K562 (cell line): ENCODE results near the gene BMPER. TPM values are rescaled to one million over a fixed set of nuclear protein-coding genes. Genes with fewer than 3 reads are reported as not detected.

Experiments used
- ATAC-seq: fragments of 200-7000 bp; cut with Tn5 transposase; 3 replicates; pipeline ENCODE4 v1.9.1; 2020; ENCODE audit warnings: moderate library complexity
- BruUV-seq: library from RNA; stranded (reverse); fragments of 400-500 nt; replicated peaks from 2 replicates; lab custom pipeline; 2021; lab: Mats Ljungman, UMichigan
- CTCF ChIA-PET: fragments of 300-600 bp; formaldehyde crosslinking; extraction: SDS; loops from one replicate; lab custom pipeline; 2021; ENCODE audit warnings: low intra/inter-chr PET ratio; lab: Yijun Ruan, JAX
- POLR2A ChIA-PET: fragments of 300-600, 350-650 bp; sonication (Branson Sonifier 250); formaldehyde crosslinking; extraction: SDS; loops from one replicate; lab custom pipeline; 2021; ENCODE audit warnings: antibody characterized with exemption, inconsistent platforms; lab: Yijun Ruan, JAX
- DNase-seq, 4 experiments: peaks; one replicate each; pipeline versions ENCODE4 v3.0.0 to v3.0.0-alpha.2; 2011 to 2018; ENCODE audit warnings: low spot score in 3 of 4, mixed read lengths in 3 of 4; ENCODE audit errors: extremely low read depth in 1 of 4
- FAIRE-seq: peaks from 2 replicates; lab custom pipeline; 2011; peaks lifted over from hg19 to GRCh38; lab: Jason Lieb, UNC
- H2AFZ ChIP-seq: 2 replicates; pipeline ENCODE4 v1.6.0; 2011; ENCODE audit warnings: low read depth, low read length, control low read depth, inconsistent platforms
- H3K27ac ChIP-seq: fragments of 200-600 bp; 3 replicates; pipeline ENCODE4 v1.8.0; 2011; ENCODE audit warnings: low read depth, mild to moderate bottlenecking, control low read depth, inconsistent platforms, low read length, moderate library complexity, mixed read lengths; ENCODE audit errors: extremely low read depth
- H3K27me3 ChIP-seq, 2 experiments: fragments of 300-600 bp in 1 of 2; 2 replicates in 1 of 2; 3 replicates in 1 of 2; pipeline versions ENCODE4 v1.6.0 to v1.8.0; 2011; ENCODE audit warnings: inconsistent platforms in 2 of 2, low read length in 2 of 2, mild to moderate bottlenecking in 1 of 2, mixed read lengths in 1 of 2, moderate library complexity in 1 of 2; ENCODE audit not compliant: control insufficient read depth in 2 of 2, insufficient read depth in 2 of 2
- H3K36me3 ChIP-seq: fragments of 300-600 bp; 3 replicates; pipeline ENCODE4 v1.8.0; 2011; ENCODE audit warnings: mild to moderate bottlenecking, low read length, inconsistent platforms; ENCODE audit not compliant: control insufficient read depth, insufficient read depth
- H3K4me1 ChIP-seq, 2 experiments: fragments of 200-600 bp in 1 of 2; replicated peaks in 1 of 2; 2 replicates in 1 of 2; 3 replicates in 1 of 2; pipeline versions ENCODE4 v1.5.1 to v1.8.0; 2011; ENCODE audit warnings: inconsistent platforms in 2 of 2, low read length in 2 of 2, mild to moderate bottlenecking in 1 of 2, mixed read lengths in 1 of 2, moderate library complexity in 1 of 2; ENCODE audit not compliant: control insufficient read depth in 2 of 2, insufficient read depth in 2 of 2
- H3K4me2 ChIP-seq: 2 replicates; pipeline ENCODE4 v1.6.1; 2011; ENCODE audit warnings: low read length, control low read depth, inconsistent platforms, mixed read lengths; ENCODE audit not compliant: insufficient read depth
- H3K4me3 ChIP-seq: fragments of 200-600 bp; sonication (generic), shearing (Covaris generic); 2 replicates; pipeline ENCODE4 v1.5.1; 2016; ENCODE audit warnings: control low read depth, inconsistent platforms
- H3K79me2 ChIP-seq: fragments of 200-600 bp; 3 replicates; pipeline ENCODE4 v1.8.0; 2011; ENCODE audit warnings: low read length, inconsistent platforms; ENCODE audit not compliant: control insufficient read depth, insufficient read depth
- H3K9ac ChIP-seq, 2 experiments: 2 replicates each; pipeline versions ENCODE4 v1.6.0 to v1.6.1; 2011; ENCODE audit warnings: low read depth in 2 of 2, low read length in 2 of 2, control low read depth in 1 of 2, inconsistent platforms in 1 of 2, mild to moderate bottlenecking in 1 of 2, mixed read lengths in 1 of 2; ENCODE audit not compliant: insufficient read depth in 1 of 2
- H3K9me1 ChIP-seq: one replicate; pipeline ENCODE4 v1.6.0; 2011; ENCODE audit warnings: inconsistent platforms, mild to moderate bottlenecking, low read length, moderate library complexity; ENCODE audit not compliant: control insufficient read depth, insufficient read depth
- H3K9me3 ChIP-seq: replicated peaks from 2 replicates; pipeline ENCODE4 v1.5.1; 2011; ENCODE audit warnings: low read depth, low read length, inconsistent platforms; ENCODE audit not compliant: control insufficient read depth, insufficient read depth
- H4K20me1 ChIP-seq: replicated peaks from 2 replicates; pipeline ENCODE4 v1.6.1; 2011; ENCODE audit warnings: low read length, inconsistent platforms, mixed read lengths; ENCODE audit not compliant: control insufficient read depth, insufficient read depth
- BRF1 ChIP-seq: IDR thresholded peaks from 3 replicates; pipeline ENCODE4 v1.6.1; 2011; ENCODE audit warnings: borderline replicate concordance, mild to moderate bottlenecking; ENCODE audit not compliant: insufficient read length; ENCODE audit errors: extremely low read depth
- CTCF ChIP-seq, 3 experiments: IDR thresholded peaks in 2 of 3; conservative IDR thresholded peaks in 1 of 3; 2 replicates each; pipeline ENCODE4 v1.5.1; 2011 to 2012; ENCODE audit warnings: low read length in 3 of 3, mild to moderate bottlenecking in 3 of 3, control low read depth in 2 of 3, improper control_type of control experiment in 1 of 3, inconsistent platforms in 1 of 3, low read depth in 1 of 3, mixed read lengths in 1 of 3, moderate library complexity in 1 of 3; ENCODE audit not compliant: insufficient read depth in 2 of 3
- GATAD2A ChIP-seq: fragments of 450-650 bp; IDR thresholded peaks from 2 replicates; pipeline ENCODE4 v1.6.1; 2017
- MLX ChIP-seq, 2 experiments: fragments of 450-650 bp in 1 of 2; sonication (generic) in 1 of 2; formaldehyde crosslinking; conservative IDR thresholded peaks; 2 replicates each; pipeline versions ENCODE4 v1.4.0 to v1.8.1; 2020 to 2022; ENCODE audit warnings: mild to moderate bottlenecking in 1 of 2, missing genetic modification reagents in 1 of 2
- RAD21 ChIP-seq, 2 experiments: fragments of 250-450 bp in 1 of 2; fragments of 450-650 bp in 1 of 2; sonication (Bioruptor Pico) in 1 of 2; formaldehyde crosslinking in 1 of 2; IDR thresholded peaks in 1 of 2; conservative IDR thresholded peaks in 1 of 2; 2 replicates each; pipeline versions ENCODE4 v1.4.0 to v1.8.0; 2020 to 2022; ENCODE audit warnings: mild to moderate bottlenecking in 2 of 2, moderate library complexity in 1 of 2
- ZFP1 ChIP-seq: fragments of 450-650 bp; formaldehyde crosslinking; IDR thresholded peaks from 2 replicates; pipeline ENCODE4 v1.4.0; 2020; ENCODE audit warnings: mild to moderate bottlenecking, mixed read lengths
- ZNF212 ChIP-seq: fragments of 450-650 bp; formaldehyde crosslinking; IDR thresholded peaks from 2 replicates; pipeline ENCODE4 v1.4.0; 2020; ENCODE audit warnings: mild to moderate bottlenecking
- WGBS: fragments of 100-300 bp; shearing (Covaris generic); methylation state at CpG from one replicate; pipeline ENCODE4 v1.1.6; 2016; ENCODE audit warnings: low coverage, mixed read lengths; ENCODE audit not compliant: insufficient coverage; ENCODE audit errors: missing lambda C conversion rate; 5-methylcytosine and 5-hydroxymethylcytosine counted together
- in situ Hi-C: fragments of 300-500 bp; cut with MboI; formaldehyde crosslinking; loops from 4 replicates; pipeline ENCODE4 v1.15.0; 2018; ENCODE audit warnings: inconsistent platforms, mixed read lengths
- intact Hi-C: fragments of 100-400 bp; cut with micrococcal nuclease; formaldehyde crosslinking; loops from 2 replicates; pipeline ENCODE4 v1.14.2; 2022
- polyA plus RNA-seq, 8 experiments: library from polyadenylated mRNA; depleted of rRNA in 4 of 8; stranded (reverse) in 5 of 8; unstranded in 3 of 8; fragments of >200 nt; fragmentation: Nextera tagmentation in 2 of 8; fragmentation: Illumina TruSeq in 1 of 8; extraction: Ambion mirVana in 2 of 8; extraction: Trizol in 1 of 8; gene quantifications; 2 replicates each; pipeline versions ENCODE4 v1.2.1 to v1.2.3, GENCODE V29; 2011 to 2014; ENCODE audit warnings: inconsistent platforms in 1 of 8, missing spikeins in 1 of 8
- total RNA-seq, 7 experiments: library from RNA; depleted of rRNA in 6 of 7; stranded (reverse); fragments of >200 nt in 6 of 7; fragmentation: Illumina TruSeq in 2 of 7; extraction: Trizol in 2 of 7; gene quantifications; 2 replicates each; pipeline versions ENCODE4 v1.2.1 to v1.2.3, GENCODE V29; 2011 to 2021; ENCODE audit warnings: low replicate concordance in 1 of 7

BMPER gene
- total and polyA plus RNA-seq, 9 of the 15 experiments (the other 6 are each of a cell fraction or from before 2014, with no cell fraction given) = not detected

GRCh38 chr7:34087892-34088891 lies 182.9 kb downstream of the BMPER start:
- POLR2A ChIA-PET = no interaction called here
- Histone ChIP-seq H3K27me3 (no peaks in the 10 kb centered on the region), H3K79me2 (no peaks in the 10 kb centered on the region), H2AFZ (no peak overlapping the region), H3K9ac (no peak overlapping the region), H3K4me2 (no peak overlapping the region), H3K4me1 (no peaks in the 10 kb centered on the region), H3K36me3 (no peaks in the 10 kb centered on the region), H4K20me1 (no peaks in the 10 kb centered on the region)
- DNase-seq = peak in 1 of 4 experiments; percentile 4
- BruUV-seq = no TSS peak
- intact Hi-C loops = no loop called here
- TF ChIP-seq MLX (CRISPR knock-in tag; conservative IDR thresholded peaks at IDR 0.05) (no peak), ZFP1 (CRISPR knock-in tag) (no peak), ZNF212 (no peak), RAD21 (CRISPR knock-in tag; conservative IDR thresholded peaks at IDR 0.05 in 1 of 2, IDR thresholded peaks at IDR 0.05 in 1 of 2) (peak in 1 of 2 experiments; percentile 12; a peak in 1 of 4 replicates), CTCF (IDR thresholded peaks at IDR 0.05 in 2 of 3, conservative IDR thresholded peaks at IDR 0.05 in 1 of 3; ENCODE audit: insufficient read depth in 2 of 3, low read depth in 1 of 3, low read length in 3 of 3) (0 out of 6 replicates have a peak, but pooled peaks of 1 of the 3 experiments have one; percentile 30), GATAD2A (no peak), BRF1 (no peak)
- TF ChIP-seq, all 486 proteins: peak for 2
- WGBS = 1% methylated on average over 10 of the region's 10 CpGs
- Histone ChIP-seq H3K27ac (no peak overlapping the region), H3K9me1 (no peaks in the 10 kb centered on the region), H3K9me3 (no peaks in the 10 kb centered on the region), H3K4me3 (no peak overlapping the region)
- no peak; the same call in 2 of the 3 replicates for ATAC-seq
- CTCF ChIA-PET = no interaction called here
- in situ Hi-C loops = no loop called here
- no peak for FAIRE-seq
